Stimulated activated CD4-positive, alpha-beta T cell treated with anti-CD3 and anti-CD28 coated beads, Interleukin-2, amount 100 ng/mL, for 4 hours (primary cell): ENCODE data around the gene FGD4.
"Not testable (repeated sequence)": the region's sequence is repeated elsewhere in the genome, so short reads cannot be mapped to it uniquely, and the experiment has no call there.

Source experiments
- DNase-seq: peaks from one replicate; pipeline ENCODE4 v3.0.0-alpha.2; 2020; ENCODE audit warnings: low read depth

The FGD4 gene

GRCh38 chr12:32494656-32495055, 95.3 kb downstream of the FGD4 start:
- DNase-seq = no peak

- DNase-seq = no peak
Observed at GRCh38 chr12:32496946-32497345, 97.6 kb downstream of the FGD4 start.

GRCh38 chr12:32497864-32498263, 98.5 kb downstream of the FGD4 start:
- no peak for DNase-seq

GRCh38 chr12:32499048-32499447, 99.7 kb downstream of the FGD4 start:
- DNase-seq = no peak

- no peak for DNase-seq
Observed at GRCh38 chr12:32501835-32502333, 102.5 kb downstream of the FGD4 start.

GRCh38 chr12:32502693-32503502, 103.5 kb downstream of the FGD4 start:
- no peak for DNase-seq

GRCh38 chr12:32503730-32504129, 104.4 kb downstream of the FGD4 start:
- no peak for DNase-seq

- DNase-seq = no peak
Observed at GRCh38 chr12:32504591-32504990, 105.2 kb downstream of the FGD4 start.

- no peak for DNase-seq
Observed at GRCh38 chr12:32505067-32505945, 105.9 kb downstream of the FGD4 start.

GRCh38 chr12:32507096-32507941, 108.0 kb downstream of the FGD4 start:
- not testable (repeated sequence) for DNase-seq

GRCh38 chr12:32507942-32508320, 108.6 kb downstream of the FGD4 start:
- DNase-seq = no peak

GRCh38 chr12:32508626-32509025, 109.3 kb downstream of the FGD4 start:
- no peak for DNase-seq

- DNase-seq = no peak
Observed at GRCh38 chr12:32509328-32510091, 110.2 kb downstream of the FGD4 start.

GRCh38 chr12:32511976-32512375, 112.6 kb downstream of the FGD4 start:
- DNase-seq = not testable (repeated sequence)

- no peak for DNase-seq
Observed at GRCh38 chr12:32512379-32512778, 113.0 kb downstream of the FGD4 start.

- no peak for DNase-seq
Observed at GRCh38 chr12:32512910-32513309, 113.6 kb downstream of the FGD4 start.

- no peak for DNase-seq
Observed at GRCh38 chr12:32515137-32515873, 115.9 kb downstream of the FGD4 start.

- no peak for DNase-seq
Observed at GRCh38 chr12:32516230-32516629, 116.9 kb downstream of the FGD4 start.

- DNase-seq = no peak
Observed at GRCh38 chr12:32517966-32518365, 118.6 kb downstream of the FGD4 start.

- DNase-seq = no peak
Observed at GRCh38 chr12:32519047-32519446, 119.7 kb downstream of the FGD4 start.
